Panc1 (cell line): ENCODE results near the gene SYDE2. TPM values are rescaled to one million over a fixed set of nuclear protein-coding genes. Genes with fewer than 3 reads are reported as not detected.

ENCODE experiments used
- ATAC-seq: fragments of 200-7000 bp; cut with Tn5 transposase; 2 replicates; pipeline ENCODE4 v1.9.1; 2020; ENCODE audit warnings: mild to moderate bottlenecking, moderate library complexity
- BruUV-seq: library from RNA; stranded (reverse); fragments of 400-500 nt; replicated peaks from 2 replicates; lab custom pipeline; 2021; lab: Mats Ljungman, UMichigan
- CTCF ChIA-PET: fragments of 300-600 bp; sonication (Branson Sonifier 250); formaldehyde crosslinking; loops from one replicate; lab custom pipeline; 2022; ENCODE audit warnings: antibody characterized with exemption; lab: Charles Lee
- POLR2A ChIA-PET: fragments of 300-600 bp; sonication (Branson Sonifier 250); formaldehyde crosslinking; loops from one replicate; lab custom pipeline; 2022; ENCODE audit warnings: antibody characterized with exemption; lab: Charles Lee
- DNase-seq: peaks from one replicate; pipeline ENCODE4 v3.0.0-alpha.2; 2010; ENCODE audit warnings: low read depth, low spot score
- H3K27ac ChIP-seq: 2 replicates; pipeline ENCODE4 v1.5.1; 2011; ENCODE audit warnings: mild to moderate bottlenecking, low read length, inconsistent platforms
- H3K27me3 ChIP-seq: fragments of 200-500 bp; sonication (Bioruptor generic); 2 replicates; pipeline ENCODE4 v1.6.0; 2014; ENCODE audit warnings: low read length, inconsistent platforms; ENCODE audit not compliant: control insufficient read depth, insufficient read depth
- H3K36me3 ChIP-seq: fragments of 200-500 bp; sonication (Bioruptor generic); 2 replicates; pipeline ENCODE4 v1.5.1; 2014; ENCODE audit warnings: inconsistent platforms, mild to moderate bottlenecking, low read length, moderate library complexity; ENCODE audit not compliant: control insufficient read depth, insufficient read depth
- H3K4me1 ChIP-seq: 2 replicates; pipeline ENCODE4 v1.5.1; 2011; ENCODE audit warnings: inconsistent platforms, mild to moderate bottlenecking, low read length, moderate library complexity; ENCODE audit not compliant: control insufficient read depth, insufficient read depth
- H3K4me3 ChIP-seq, 2 experiments: 2 replicates each; pipeline ENCODE4 v1.5.1; 2011 to 2012; ENCODE audit warnings: low read depth in 2 of 2, low read length in 2 of 2, mild to moderate bottlenecking in 2 of 2, inconsistent platforms in 1 of 2, moderate library complexity in 1 of 2
- H3K9me3 ChIP-seq: fragments of 200-500 bp; sonication (Bioruptor generic); 2 replicates; pipeline ENCODE4 v1.5.1; 2014; ENCODE audit warnings: low read depth, mild to moderate bottlenecking, inconsistent platforms, low read length, moderate library complexity; ENCODE audit not compliant: control insufficient read depth, insufficient read depth
- CTCF ChIP-seq: fragments of 450-650 bp; IDR thresholded peaks from 2 replicates; pipeline ENCODE4 v1.5.1; 2017; ENCODE audit warnings: mild to moderate bottlenecking
- POLR2AphosphoS5 ChIP-seq: IDR thresholded peaks from 2 replicates; pipeline ENCODE4 v1.6.1; 2012; ENCODE audit warnings: mild to moderate bottlenecking, low read depth, low read length, moderate library complexity
- REST ChIP-seq, 2 experiments: IDR thresholded peaks; 2 replicates each; pipeline ENCODE4 v1.6.1; 2011 to 2012; ENCODE audit warnings: low read depth in 2 of 2, control low read depth in 1 of 2, low read length in 1 of 2, mild to moderate bottlenecking in 1 of 2, moderate library complexity in 1 of 2; ENCODE audit not compliant: insufficient read depth in 1 of 2
- SIN3A ChIP-seq: IDR thresholded peaks from 2 replicates; pipeline ENCODE4 v1.6.1; 2012; ENCODE audit warnings: low read depth, mild to moderate bottlenecking, low read length, moderate library complexity, borderline replicate concordance; ENCODE audit not compliant: insufficient read depth
- TCF7L2 ChIP-seq: IDR thresholded peaks from 2 replicates; pipeline ENCODE4 v1.6.1; 2011; ENCODE audit warnings: mild to moderate bottlenecking, low read depth, low read length, inconsistent platforms
- in situ Hi-C: cut with HindIII; loops from 2 replicates; pipeline ENCODE4 v1.10.0; 2016; ENCODE audit warnings: low sequenced_read_pairs, low pct_unique_long_range_greater_than_20kb
- intact Hi-C: fragments of 100-400 bp; cut with micrococcal nuclease; formaldehyde crosslinking; loops from one replicate; pipeline ENCODE4 v1.10.0; 2022; ENCODE audit not compliant: unreplicated experiment
- total RNA-seq: library from RNA; stranded (reverse); gene quantifications from one replicate; pipeline ENCODE4 v1.2.1, GENCODE V29; 2021; ENCODE audit not compliant: unreplicated experiment

The SYDE2 gene
- total RNA-seq, 1 experiment from 2014 or later: 18.2 TPM

GRCh38 chr1:85180869-85181268 is 19.9 kb downstream of the SYDE2 start:
- no peaks in the 10 kb centered on the region for H3K9me3 ChIP-seq
- no peaks in the 10 kb centered on the region for H3K4me1 ChIP-seq
- no peak overlapping the region for H3K4me3 ChIP-seq
- POLR2A ChIA-PET: interaction anchor here (0.6 kb wide), 1 partner anchor 1782 kb away, joined by 4 read pairs; no protein-coding TSS in a partner anchor
- intact Hi-C loops (no loop called here), in situ Hi-C loops (no loop called here)
- no peak overlapping the region for H3K27ac ChIP-seq
- CTCF ChIA-PET: interaction anchor here (1.1 kb wide), 1 partner anchor 74 kb away, joined by 3 read pairs; no protein-coding TSS in a partner anchor
- ATAC-seq: no peak
- DNase-seq: no peak
- no peaks in the 10 kb centered on the region for H3K27me3 ChIP-seq
- TF ChIP-seq CTCF (no peak), POLR2AphosphoS5 (no peak), TCF7L2 (no peak), REST (IDR thresholded peaks at IDR 0.05; ENCODE audit: insufficient read depth in 1 of 2, low read depth in 2 of 2, low read length in 1 of 2) (no peak)
- H3K36me3 ChIP-seq: peaks cover 13% of the 10 kb centered on the region
- BruUV-seq: no TSS peak

- Histone ChIP-seq H3K27me3 (no peaks in the 10 kb centered on the region), H3K27ac (no peak overlapping the region), H3K4me3 (no peak overlapping the region), H3K4me1 (no peaks in the 10 kb centered on the region), H3K9me3 (no peaks in the 10 kb centered on the region), H3K36me3 (peaks cover 13% of the 10 kb centered on the region)
- ATAC-seq (no peak), DNase-seq (no peak)
- intact Hi-C loops: no loop called here
- no TSS peak for BruUV-seq
- in situ Hi-C loops: no loop called here
- CTCF ChIA-PET: no interaction called here
- POLR2A ChIA-PET: no interaction called here
- TF ChIP-seq REST (IDR thresholded peaks at IDR 0.05; ENCODE audit: insufficient read depth in 1 of 2, low read depth in 2 of 2, low read length in 1 of 2) (no peak), POLR2AphosphoS5 (no peak), SIN3A (no peak), TCF7L2 (no peak), CTCF (no peak)
These were observed 21.3 kb downstream of the SYDE2 start for GRCh38 chr1:85179522-85179921.
